ENCODE measurements around the gene HES5.

DNA sequence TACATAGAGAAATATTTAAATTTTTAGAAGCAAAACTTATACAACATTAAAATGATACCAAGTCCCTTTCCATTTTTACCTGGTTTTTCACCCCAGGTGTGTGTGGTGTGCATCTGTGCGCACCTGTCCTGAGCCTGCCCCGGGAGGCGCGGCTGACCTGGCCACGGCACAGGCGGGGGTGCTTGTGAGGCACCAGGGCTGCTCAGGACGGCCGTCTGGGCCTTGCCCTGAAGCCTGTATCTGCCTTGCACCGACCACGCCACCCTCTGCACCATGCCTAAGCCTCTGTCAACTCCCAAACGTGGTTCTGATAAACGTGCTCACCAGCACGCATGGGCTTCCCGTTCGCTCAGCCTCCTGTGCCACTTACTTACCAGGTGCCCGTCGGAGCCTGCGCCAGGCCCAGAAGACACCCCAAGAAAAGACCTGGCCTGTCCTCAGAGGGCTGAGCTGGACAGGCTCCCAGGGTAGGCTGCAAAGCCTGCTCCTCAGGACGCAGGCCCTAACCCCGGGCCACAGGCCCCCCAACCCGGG lies 24.5 kb downstream of the HES5 start:
- TF ChIP-seq, protein P1, sequence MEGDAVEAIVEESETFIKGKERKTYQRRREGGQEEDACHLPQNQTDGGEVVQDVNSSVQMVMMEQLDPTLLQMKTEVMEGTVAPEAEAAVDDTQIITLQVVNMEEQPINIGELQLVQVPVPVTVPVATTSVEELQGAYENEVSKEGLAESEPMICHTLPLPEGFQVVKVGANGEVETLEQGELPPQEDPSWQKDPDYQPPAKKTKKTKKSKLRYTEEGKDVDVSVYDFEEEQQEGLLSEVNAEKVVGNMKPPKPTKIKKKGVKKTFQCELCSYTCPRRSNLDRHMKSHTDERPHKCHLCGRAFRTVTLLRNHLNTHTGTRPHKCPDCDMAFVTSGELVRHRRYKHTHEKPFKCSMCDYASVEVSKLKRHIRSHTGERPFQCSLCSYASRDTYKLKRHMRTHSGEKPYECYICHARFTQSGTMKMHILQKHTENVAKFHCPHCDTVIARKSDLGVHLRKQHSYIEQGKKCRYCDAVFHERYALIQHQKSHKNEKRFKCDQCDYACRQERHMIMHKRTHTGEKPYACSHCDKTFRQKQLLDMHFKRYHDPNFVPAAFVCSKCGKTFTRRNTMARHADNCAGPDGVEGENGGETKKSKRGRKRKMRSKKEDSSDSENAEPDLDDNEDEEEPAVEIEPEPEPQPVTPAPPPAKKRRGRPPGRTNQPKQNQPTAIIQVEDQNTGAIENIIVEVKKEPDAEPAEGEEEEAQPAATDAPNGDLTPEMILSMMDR (IDR thresholded peaks at IDR 0.05): no peak
- TF ChIP-seq POLR2A (IDR thresholded peaks at IDR 0.05; ENCODE audit: low read depth) (no peak), EP300 (IDR thresholded peaks at IDR 0.05) (no peak)
